ENCODE data around the gene GPX8. TPM values are rescaled to one million over a fixed set of nuclear protein-coding genes. Genes with fewer than 3 reads are reported as not detected.

Gene GPX8, protein sequence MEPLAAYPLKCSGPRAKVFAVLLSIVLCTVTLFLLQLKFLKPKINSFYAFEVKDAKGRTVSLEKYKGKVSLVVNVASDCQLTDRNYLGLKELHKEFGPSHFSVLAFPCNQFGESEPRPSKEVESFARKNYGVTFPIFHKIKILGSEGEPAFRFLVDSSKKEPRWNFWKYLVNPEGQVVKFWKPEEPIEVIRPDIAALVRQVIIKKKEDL
- 78.9 and 89.7 TPM in 2 replicates for total RNA-seq

DNA sequence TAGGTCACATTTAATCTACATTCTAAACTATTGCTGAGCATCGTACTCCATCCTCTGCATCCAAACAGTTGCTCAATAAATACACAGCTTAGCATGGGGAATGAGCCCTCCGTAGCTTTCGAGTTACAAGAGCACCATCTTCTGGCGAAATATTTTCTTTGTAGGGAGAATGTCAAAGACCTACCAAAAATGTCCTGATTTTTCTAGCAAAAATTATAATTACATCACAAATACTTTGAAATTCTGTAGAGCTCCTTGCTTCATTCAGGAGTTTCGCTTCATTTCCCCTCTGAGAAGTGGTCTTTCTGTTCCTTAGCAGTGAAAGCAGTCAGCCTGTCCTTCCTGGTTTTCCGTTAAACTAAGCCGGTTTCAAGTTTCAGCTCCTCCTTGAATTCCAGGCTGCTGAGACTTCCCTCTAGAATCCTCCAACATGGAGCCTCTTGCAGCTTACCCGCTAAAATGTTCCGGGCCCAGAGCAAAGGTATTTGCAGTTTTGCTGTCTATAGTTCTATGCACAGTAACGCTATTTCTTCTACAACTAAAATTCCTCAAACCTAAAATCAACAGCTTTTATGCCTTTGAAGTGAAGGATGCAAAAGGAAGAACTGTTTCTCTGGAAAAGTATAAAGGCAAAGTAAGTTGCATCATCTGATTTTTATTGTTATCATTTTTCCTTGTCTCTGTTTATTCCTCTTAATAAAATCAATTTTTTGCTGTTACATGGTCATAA is at the start of gene GPX8:
Gene GPX8, plus strand, starts transcription at position 409 of the 730 bp plus-strand sequence. Its CDS starts 22 bp downstream, at position 431.

DNA sequence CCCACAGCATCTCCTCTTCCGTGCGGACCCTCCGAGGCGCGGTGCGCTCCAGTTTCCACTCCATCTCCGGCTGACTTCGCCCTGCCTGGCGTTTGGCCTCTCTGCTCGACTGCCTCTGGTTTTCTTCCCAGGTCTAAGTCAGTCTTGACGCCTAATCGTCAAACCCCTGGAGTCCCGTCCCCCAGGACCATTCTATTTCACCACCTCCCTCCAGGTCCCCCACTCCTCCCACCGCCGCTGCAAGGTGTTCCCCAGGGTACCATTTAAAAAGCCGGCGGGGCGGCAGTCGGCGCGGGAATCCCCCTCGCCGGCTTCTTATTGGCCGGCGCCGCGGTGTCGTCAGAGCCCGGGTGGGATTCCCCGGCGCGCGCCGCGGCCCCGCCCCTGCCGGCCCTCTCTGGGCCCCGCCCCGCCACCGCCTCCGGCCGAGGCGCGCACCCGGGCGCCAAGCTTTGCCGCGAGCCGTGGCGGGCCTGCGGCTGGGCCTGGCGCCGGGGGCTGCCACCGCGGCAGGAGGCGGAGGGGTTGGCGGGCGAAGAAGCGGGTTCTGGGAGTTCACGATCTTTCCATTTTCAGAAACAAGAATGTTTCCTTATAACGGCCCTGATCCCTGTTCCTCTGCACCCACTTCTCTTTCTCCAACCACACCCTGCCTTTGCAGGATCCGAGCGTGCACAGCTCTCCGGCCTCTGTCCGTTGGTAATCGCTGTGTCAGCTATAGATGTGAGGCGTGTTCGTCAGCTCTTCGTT is 13.1 kb downstream of the GPX8 start, which contains the start of gene CDC20B:
Gene CDC20B, minus strand, starts transcription at position 241 of the 750 bp plus-strand sequence. Its CDS starts 177 bp downstream, at position 64.

Other genes starting within 250 kb of the GPX8 start
- 284 and 566 TPM in 2 replicates for gene ESM1, start 174.6 kb upstream of the GPX8 start, total RNA-seq
- gene GZMK, start 135.9 kb upstream of the GPX8 start, total RNA-seq, result not detected in 2 replicates
- gene GZMA, start 57.5 kb upstream of the GPX8 start, total RNA-seq, result 0.65 TPM in 1 of 2 replicates, not detected in the other
- under 0.01 TPM in 1 of 2 replicates, not detected in the other for gene CDC20B, start 13.0 kb downstream of the GPX8 start, total RNA-seq
- not detected in 2 replicates for gene MCIDAS, start 67.1 kb downstream of the GPX8 start, total RNA-seq
- gene CCNO, start 73.4 kb downstream of the GPX8 start, total RNA-seq, result 0.32 TPM in 1 of 2 replicates, not detected in the other
- 27.6 and 32.8 TPM in 2 replicates for gene DHX29, start 147.5 kb downstream of the GPX8 start, total RNA-seq
- 162 and 164 TPM in 2 replicates for gene MTREX, start 147.8 kb downstream of the GPX8 start, total RNA-seq

Measured in epithelial cell of umbilical artery (primary cell).